Peyer's patch (tissue), 4 donors: Measurements from ENCODE around the gene BNIP3. TPM values are rescaled to one million over a fixed set of nuclear protein-coding genes. Genes with fewer than 3 reads are reported as not detected.
A peak's percentile ranks its signal among the peaks of the same experiment; 100 is the strongest.

Source experiments
- DNase-seq, 3 donors: peaks; one replicate each; pipeline ENCODE4 v3.0.0-alpha.2; 2017 to 2019
- H3K27ac ChIP-seq, 4 donors: fragments of 200-600 bp; sonication (generic); one replicate each; pipeline ENCODE4 v1.5.1; 2016 to 2019
- H3K27me3 ChIP-seq, 2 donors: fragments of 200-600 bp; sonication (generic); one replicate each; pipeline ENCODE4 v1.5.1; 2019
- H3K36me3 ChIP-seq, 3 donors: fragments of 200-600 bp; sonication (generic); one replicate each; pipeline ENCODE4 v1.5.1; 2016 to 2019
- H3K4me1 ChIP-seq, 4 donors: fragments of 200-600 bp; sonication (generic); one replicate each; pipeline ENCODE4 v1.5.1; 2016 to 2019
- H3K4me3 ChIP-seq, 4 donors: fragments of 200-600 bp; sonication (generic); 1 replicate in 3 of 4; 2 replicates in 1 of 4; pipeline ENCODE4 v1.5.1; 2016 to 2019; ENCODE audit warnings: mild to moderate bottlenecking in 1 of 4
- H3K9me3 ChIP-seq, 4 donors: fragments of 200-600 bp; sonication (generic); one replicate each; pipeline ENCODE4 v1.5.1; 2016 to 2019; ENCODE audit warnings: mild to moderate bottlenecking in 1 of 4
- CTCF ChIP-seq, 6 experiments: fragments of 450-650 bp in 4 of 6; fragments of 200-600 bp in 2 of 6; sonication (generic) in 1 of 6; IDR thresholded peaks; one replicate each; pipeline ENCODE4 v1.5.1; 2017 to 2019; ENCODE audit warnings: antibody characterized with exemption in 6 of 6, mild to moderate bottlenecking in 3 of 6, moderate library complexity in 1 of 6
- POLR2A ChIP-seq, 2 donors: fragments of 450-650 bp; IDR thresholded peaks; one replicate each; pipeline ENCODE4 v1.5.1; 2017; ENCODE audit warnings: antibody characterized with exemption in 2 of 2, mild to moderate bottlenecking in 2 of 2, moderate library complexity in 2 of 2
- total RNA-seq, 4 donors: library from RNA; depleted of rRNA; stranded (reverse); fragments of >200 nt; gene quantifications; one replicate each; pipeline ENCODE4 v1.1.0, GENCODE V29; 2016

The BNIP3 gene
- total RNA-seq, 4 donors from 2014 or later, result 26.7 to 58.7 (median 41.1) TPM

- H3K4me1 ChIP-seq, result no peaks in the 10 kb centered on the region
- no peaks in the 10 kb centered on the region for H3K27me3 ChIP-seq
- TF ChIP-seq CTCF (IDR thresholded peaks at IDR 0.05) (no peak), POLR2A (IDR thresholded peaks at IDR 0.05) (no peak)
- H3K27ac ChIP-seq, result no peak overlapping the region
- peaks cover 0 to 80% (median 0%) of the 10 kb centered on the region in 3 donors for H3K36me3 ChIP-seq
- H3K4me3 ChIP-seq, result no peak overlapping the region
- no peaks in the 10 kb centered on the region for H3K9me3 ChIP-seq
- no peak for DNase-seq
Measured at GRCh38 chr10:131942455-131942854, 39.3 kb downstream of the BNIP3 start.

- Histone ChIP-seq H3K4me1 (no peaks in the 10 kb centered on the region), H3K27me3 (no peaks in the 10 kb centered on the region), H3K36me3 (peaks cover 0 to 64% (median 0%) of the 10 kb centered on the region in 3 donors), H3K27ac (no peak overlapping the region), H3K4me3 (no peak overlapping the region), H3K9me3 (no peaks in the 10 kb centered on the region)
- no peak for TF ChIP-seq POLR2A (IDR thresholded peaks at IDR 0.05)
- DNase-seq, result peak in 1 of 3 donors; percentile 5
Measured at GRCh38 chr10:131938681-131939080, 43.0 kb downstream of the BNIP3 start.

GRCh38 chr10:131937836-131938235, 43.9 kb downstream of the BNIP3 start:
- TF ChIP-seq POLR2A (IDR thresholded peaks at IDR 0.05) (no peak), CTCF (IDR thresholded peaks at IDR 0.05) (no peak)
- Histone ChIP-seq H3K9me3 (no peaks in the 10 kb centered on the region), H3K27me3 (no peaks in the 10 kb centered on the region), H3K4me1 (peaks cover 0 to 6% (median 0%) of the 10 kb centered on the region in 4 donors), H3K27ac (no peak overlapping the region), H3K4me3 (no peak overlapping the region), H3K36me3 (peaks cover 0 to 56% (median 0%) of the 10 kb centered on the region in 3 donors)
- no peak for DNase-seq

GRCh38 chr10:131936736-131937135, 45.0 kb downstream of the BNIP3 start:
- no peak overlapping the region for H3K27ac ChIP-seq
- H3K4me3 ChIP-seq, result no peak overlapping the region
- no peaks in the 10 kb centered on the region for H3K27me3 ChIP-seq
- H3K9me3 ChIP-seq, result no peaks in the 10 kb centered on the region
- no peak for DNase-seq
- TF ChIP-seq POLR2A (IDR thresholded peaks at IDR 0.05) (no peak), CTCF (IDR thresholded peaks at IDR 0.05) (no peak)
- H3K36me3 ChIP-seq, result peaks cover 0 to 49% (median 0%) of the 10 kb centered on the region in 3 donors
- H3K4me1 ChIP-seq, result peaks cover 0 to 9% (median 0%) of the 10 kb centered on the region in 4 donors

- DNase-seq, result no peak
- H3K36me3 ChIP-seq, result peaks cover 0 to 45% (median 0%) of the 10 kb centered on the region in 3 donors
- H3K27ac ChIP-seq, result no peak overlapping the region
- no peaks in the 10 kb centered on the region for H3K9me3 ChIP-seq
- TF ChIP-seq POLR2A (IDR thresholded peaks at IDR 0.05) (no peak), CTCF (IDR thresholded peaks at IDR 0.05) (no peak)
- no peaks in the 10 kb centered on the region for H3K27me3 ChIP-seq
- H3K4me1 ChIP-seq, result peaks cover 0 to 9% (median 0%) of the 10 kb centered on the region in 4 donors
- no peak overlapping the region for H3K4me3 ChIP-seq
Measured at GRCh38 chr10:131936294-131936693, 45.4 kb downstream of the BNIP3 start.

- no peaks in the 10 kb centered on the region for H3K27me3 ChIP-seq
- H3K9me3 ChIP-seq, result no peaks in the 10 kb centered on the region
- DNase-seq, result no peak
- peaks cover 0 to 34% (median 0%) of the 10 kb centered on the region in 3 donors for H3K36me3 ChIP-seq
- no peak overlapping the region for H3K27ac ChIP-seq
- no peak overlapping the region for H3K4me3 ChIP-seq
- peaks cover 0 to 9% (median 0%) of the 10 kb centered on the region in 4 donors for H3K4me1 ChIP-seq
- no peak for TF ChIP-seq CTCF (IDR thresholded peaks at IDR 0.05)
- no peak for TF ChIP-seq POLR2A (IDR thresholded peaks at IDR 0.05)
Measured at GRCh38 chr10:131935260-131935659, 46.5 kb downstream of the BNIP3 start.
